NCI-H2227 treated with DMSO at 0.1 percent for 48 hours (cell line): Measurements from ENCODE around the gene EDC3.
"Not testable (repeated sequence)": the region's sequence is repeated elsewhere in the genome, so short reads cannot be mapped to it uniquely, and the experiment has no call there.

Experiments used
- DNase-seq: peaks from one replicate; lab custom pipeline; 2025; lab: John Stamatoyannopoulos, UW

The EDC3 gene

DNA sequence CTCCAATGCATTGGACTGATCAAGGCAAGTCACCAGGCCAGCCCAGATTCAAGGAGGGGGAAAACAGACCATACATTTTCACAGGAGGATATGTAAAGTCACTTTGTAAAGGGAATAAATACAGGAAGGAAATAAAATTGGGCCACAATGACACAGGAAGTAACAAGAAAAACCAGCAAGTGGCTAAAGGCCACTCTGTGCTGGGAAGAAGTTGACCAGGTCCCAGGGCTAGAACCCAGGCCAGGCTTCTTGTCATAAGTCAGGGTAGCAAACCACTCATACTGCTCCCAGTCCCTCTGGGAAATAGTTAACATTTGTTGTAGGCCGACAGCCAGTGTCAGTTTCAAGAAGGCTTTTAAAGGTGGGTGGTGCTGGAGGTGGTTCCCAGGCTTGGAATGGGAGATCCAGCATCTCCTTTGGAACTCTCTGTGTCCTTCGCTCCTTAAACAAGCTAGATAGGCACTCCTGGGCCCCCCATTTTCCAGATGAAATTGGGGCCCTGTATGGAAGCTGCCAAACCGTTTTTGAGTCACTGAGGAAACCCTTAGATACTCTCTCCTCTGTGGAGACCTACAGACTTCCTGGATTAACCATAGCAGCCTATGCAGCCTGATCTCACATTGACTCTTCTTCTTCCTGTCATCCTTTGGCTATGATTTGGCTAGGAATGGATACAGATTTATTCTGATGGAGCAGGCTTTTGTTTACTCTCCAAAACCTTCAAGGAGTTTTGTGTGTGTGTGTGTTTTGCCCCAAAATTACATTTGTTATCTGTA, 14.7 kb upstream of the EDC3 start:
- no peak for DNase-seq

DNA sequence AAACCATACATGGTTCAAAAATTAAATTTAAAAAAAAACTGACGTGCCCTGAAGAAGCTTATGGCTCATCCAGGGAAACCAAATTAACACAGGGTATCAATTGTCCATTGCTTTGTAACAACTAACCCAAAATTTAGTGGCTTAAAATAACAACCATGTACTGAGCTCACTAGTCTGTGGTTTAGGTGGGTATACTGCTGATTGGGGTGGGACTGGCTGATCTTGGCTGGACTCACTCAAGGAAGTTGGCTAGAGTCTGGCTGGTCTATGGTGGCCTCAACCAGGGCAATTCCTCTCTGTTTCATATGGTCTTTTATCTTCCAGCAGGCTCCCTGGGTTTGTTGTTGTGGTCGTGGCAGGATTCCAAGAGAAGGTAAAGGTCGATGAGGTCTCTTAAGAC, 14.1 kb upstream of the EDC3 start:
- no peak for DNase-seq

DNA sequence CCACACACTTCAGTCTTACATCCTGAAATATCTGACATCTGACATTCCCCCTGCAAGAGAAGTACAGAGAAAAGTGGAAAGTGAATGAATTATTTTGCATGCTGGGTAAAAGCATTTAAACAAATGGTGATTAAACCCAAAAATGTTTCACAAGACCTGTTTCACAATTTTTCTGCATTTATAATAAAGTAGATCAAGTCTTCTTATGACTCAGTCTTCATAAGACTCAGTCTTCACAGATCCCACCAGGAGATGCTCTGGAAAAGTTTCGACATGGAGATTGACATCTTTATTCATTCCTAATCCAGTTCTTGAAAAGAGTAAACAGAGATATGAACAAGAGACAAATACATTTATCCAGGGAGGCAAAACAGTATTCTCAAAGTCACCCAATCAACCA, 13.2 kb upstream of the EDC3 start:
- DNase-seq: no peak

DNA sequence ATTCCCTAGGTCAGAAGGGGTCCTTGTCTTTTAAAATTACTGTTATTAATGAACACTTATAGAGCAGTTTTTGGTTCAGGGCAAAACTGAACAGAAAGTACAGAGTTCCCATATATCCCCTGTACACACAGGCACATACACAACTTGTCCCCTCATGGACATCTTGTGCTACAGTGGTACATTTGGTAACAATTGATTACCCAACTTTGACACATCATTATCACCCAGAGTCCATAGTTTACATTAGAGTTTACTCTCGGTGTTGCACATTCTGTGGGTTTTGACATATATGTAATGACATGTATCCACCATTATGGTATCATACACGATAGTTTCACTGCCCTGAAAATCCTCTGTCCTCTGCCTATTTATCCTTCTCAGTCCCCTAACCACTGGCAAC, 984 bp upstream of the EDC3 start:
- DNase-seq: no peak

DNA sequence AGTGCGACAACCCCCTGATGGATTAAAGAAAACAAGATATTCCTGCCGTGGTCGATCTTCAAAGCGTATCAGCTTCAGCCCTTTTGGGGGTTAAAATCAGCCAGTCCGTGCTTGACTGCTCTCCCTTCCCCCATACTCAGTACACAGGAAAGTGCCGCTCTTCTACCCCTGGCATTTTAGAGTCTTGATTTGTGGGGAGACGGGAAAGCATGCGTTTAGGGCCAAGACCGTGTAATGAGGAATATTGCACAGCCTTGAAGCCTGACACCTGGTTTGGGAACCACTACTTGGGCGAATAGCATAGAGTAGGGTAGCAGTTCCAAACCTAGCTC, 540 bp upstream of the EDC3 start:
- no peak for DNase-seq

DNA sequence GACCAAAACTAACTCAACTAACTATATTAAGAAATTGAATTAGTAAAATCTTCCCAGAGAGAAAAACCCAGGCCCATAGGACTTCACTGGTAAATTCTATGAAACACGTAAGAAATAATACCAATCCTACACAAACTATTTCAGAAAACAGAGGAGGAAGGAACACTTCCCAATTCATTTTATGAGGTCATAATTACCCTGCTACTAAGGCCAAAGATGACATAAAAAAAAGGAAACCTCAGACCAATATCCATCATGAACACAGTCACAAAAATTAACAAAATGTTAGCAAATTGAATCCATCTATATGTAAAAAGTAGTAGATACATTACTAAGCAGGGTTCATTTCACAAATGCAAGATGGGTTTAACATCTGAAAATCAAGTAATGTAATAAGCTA, 3.5 kb downstream of the EDC3 start:
- no peak for DNase-seq

DNA sequence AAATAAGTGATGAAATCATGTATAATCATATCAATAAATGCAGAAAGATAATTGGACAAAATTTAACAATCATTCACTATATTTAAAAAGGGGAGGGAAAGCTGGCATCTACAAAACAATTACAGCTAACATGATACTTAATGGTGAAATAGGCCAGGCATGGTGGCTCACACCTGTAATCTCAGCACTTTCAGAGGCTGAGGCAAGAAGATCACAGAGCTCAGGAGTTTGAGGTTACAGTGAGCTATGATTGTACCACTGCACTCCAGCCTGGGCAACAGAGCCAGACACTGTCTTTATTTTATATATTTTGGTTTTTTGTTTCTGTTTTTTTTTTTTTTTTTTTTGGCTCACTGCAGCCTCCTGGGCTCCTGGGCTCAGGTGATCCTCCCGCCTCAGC, 12.1 kb downstream of the EDC3 start:
- DNase-seq: no peak

DNA sequence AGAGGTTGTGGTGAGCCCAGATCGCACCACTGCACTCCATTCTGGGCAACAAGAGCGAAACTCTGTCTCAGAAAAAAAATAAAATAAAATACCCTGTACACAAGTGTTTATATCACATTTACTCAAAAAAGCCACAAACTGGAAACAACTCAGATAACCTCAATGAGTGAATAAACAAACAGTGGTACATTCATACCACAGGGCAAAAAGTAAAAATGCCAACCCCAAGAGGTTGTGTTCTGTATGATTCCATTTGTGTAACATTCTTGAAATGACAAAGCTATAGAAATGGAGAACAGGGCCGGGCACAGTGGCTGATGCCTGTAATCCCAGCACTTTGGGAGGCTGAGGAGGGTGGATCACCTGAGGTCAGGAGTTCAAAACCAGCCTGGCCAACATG, 12.9 kb downstream of the EDC3 start:
- no peak for DNase-seq

DNA sequence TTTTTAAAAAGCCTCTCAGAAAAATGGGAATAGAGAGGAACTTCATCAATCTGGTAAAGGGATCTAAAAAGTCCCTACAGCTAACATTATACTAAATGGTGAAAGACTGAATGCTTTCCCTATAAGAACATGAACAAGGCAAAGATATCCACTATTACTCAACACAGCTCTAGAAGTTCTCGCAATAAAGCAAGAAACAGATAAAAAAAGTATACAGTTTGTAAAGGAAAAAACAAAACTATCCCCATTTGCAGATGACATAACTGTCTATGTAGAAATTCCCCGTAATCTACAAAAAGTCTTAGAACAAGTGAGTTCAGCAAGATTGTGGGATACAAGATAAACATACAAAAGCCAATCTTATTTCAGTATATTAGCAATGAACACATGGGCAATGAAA, 15.4 kb downstream of the EDC3 start:
- no peak for DNase-seq

DNA sequence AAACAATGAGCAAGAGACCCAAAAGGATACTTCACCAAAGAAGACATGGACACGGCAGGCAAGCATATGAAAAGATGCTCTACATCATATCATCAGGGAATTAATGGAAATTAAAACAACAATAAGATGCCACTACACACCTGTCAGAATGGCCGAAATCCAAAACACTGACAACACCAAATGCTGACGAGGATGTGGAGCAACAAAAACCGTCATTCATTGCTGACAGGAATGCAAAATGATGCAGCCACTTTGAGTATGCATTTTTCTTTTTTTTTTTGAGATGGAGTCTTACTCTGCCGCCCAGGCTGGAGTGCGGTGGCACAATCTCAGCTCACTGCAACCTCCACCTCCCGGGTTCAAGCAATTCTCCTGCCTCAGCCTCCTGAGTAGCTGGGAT, 19.0 kb downstream of the EDC3 start:
- no peak for DNase-seq

DNA sequence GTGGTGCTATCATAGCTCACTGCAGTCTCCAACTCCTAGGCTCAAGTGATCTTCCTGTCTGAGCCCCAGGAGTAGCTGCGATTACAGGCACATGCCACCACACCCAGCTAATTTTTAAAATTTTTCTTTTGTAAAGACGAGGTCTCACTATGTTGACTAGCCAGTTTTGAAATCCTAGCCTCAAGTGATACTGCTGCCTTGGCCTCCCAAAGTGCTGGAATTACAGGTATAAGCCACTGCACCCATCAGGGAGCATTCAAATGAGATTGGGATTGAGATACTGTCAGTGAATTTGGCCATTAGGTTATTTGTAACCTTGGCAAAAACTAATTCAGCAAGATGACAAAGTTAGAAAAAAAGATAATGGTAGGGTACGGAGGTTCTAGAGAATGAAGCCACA, 21.7 kb downstream of the EDC3 start:
- no peak for DNase-seq

DNA sequence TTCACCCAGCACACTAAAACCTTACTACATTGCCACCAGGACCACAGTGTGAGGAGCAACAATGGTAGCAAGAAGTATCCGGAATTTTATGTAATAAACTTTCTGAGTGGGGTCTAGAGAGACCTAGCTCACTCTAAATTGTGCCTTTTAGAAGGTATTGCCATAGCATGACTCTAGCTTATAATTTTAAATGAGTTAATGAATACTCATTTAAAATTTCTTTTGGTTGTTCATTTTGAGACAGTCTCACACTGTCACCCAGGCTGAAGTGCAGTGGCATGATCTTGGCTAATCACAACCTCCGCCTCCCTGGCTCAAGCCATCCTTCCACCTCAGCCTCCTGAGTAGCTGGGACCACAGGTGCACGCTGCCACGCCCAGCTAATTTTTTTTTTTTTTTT, 26.2 kb downstream of the EDC3 start:
- no peak for DNase-seq

DNA sequence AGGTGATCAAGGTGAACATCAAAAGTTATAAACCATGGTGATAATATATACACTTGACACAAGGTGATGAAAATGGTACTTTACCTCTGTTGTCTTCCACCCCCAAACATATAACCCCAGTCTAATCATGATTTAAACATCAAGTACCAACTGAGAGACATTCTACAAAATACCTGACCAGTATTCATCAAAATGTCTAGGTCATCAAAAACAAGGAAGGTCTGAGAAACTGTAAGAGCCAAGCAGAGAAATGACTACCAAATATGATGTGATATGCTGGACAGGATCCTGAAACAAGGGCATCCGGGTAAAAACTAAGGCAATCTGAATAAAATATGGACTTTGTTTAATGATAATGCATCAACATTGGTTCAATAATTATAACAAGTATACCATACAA, 27.8 kb downstream of the EDC3 start:
- no peak for DNase-seq

DNA sequence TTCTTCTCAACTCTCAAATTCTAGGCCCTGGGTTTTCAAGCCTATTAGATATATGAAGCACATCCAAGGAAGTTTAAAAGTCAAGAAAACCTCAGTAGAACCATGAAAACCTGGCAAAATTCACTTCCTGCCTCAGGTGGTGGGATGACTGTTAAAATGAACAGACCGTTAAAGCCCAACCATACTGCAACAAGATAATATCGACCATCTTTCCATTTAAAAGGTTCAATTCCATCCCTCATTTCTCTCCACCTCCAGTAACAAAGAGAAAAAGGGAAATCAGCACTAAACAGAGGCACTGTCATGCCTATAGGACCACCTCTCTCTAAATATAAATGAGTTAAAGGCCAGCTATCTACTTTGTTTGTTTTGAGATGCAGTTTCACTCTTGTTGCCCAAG, 31.2 kb downstream of the EDC3 start:
- no peak for DNase-seq

DNA sequence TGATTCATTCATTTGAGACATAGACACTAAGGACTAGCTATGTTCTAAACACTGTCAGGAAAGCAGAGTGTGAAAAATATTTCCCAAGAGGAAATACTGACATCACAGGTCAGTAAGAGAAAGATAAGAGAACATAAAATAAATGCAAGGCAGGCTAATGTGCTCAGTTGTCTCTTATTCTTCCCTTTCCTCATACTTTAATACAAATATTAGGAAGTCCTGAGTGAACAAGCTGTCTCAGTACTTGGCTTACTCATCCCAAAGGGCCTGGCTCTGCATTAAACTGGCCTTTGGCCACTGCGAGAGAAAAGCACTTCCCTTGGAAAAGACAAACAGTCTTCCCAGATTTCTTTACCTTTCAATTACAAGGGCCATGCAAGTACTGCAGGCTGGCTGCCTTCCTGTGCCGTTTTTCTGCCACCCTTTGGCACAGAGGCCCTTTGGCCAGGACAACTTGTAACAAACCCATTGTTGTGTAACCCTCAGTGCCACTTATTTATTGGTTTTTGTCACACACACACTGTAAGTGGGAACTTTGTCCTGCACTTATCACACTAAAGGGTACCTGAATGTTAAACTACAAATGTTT, 31.7 kb downstream of the EDC3 start:
- no peak for DNase-seq

DNA sequence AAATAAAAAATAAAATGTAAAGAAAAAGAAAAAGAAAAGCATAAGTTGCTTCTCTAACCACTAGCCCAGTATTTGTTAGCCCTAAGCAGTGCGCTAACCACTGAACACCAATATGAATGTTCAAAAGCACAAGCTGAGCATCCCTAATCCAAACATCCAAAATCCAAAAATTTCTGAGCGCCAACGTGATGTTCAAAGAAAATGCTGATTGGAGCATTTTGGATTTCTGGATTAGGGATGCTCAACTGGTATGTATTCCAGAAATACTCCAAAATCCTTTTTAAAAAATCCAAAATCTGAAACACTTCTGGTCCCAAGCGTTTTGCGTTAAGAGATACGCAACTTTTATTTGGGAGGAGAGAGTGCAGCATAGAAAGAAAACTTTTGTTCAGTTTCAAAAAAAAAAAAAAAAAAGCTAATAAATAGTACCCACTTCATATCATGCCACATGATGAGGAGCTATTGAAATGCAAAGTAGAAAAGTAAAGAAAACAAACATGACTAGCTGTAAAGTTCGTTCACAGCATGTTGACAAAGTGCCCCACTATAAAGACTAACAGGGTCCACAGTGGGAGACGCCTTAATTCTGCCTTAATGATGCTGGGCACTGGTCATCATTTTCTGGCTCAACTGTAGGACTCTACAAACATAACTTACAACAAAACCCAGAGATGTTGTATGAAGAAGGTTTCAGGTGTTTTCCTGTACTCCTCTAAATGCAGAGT, 32.4 kb downstream of the EDC3 start:
- no peak for DNase-seq

DNA sequence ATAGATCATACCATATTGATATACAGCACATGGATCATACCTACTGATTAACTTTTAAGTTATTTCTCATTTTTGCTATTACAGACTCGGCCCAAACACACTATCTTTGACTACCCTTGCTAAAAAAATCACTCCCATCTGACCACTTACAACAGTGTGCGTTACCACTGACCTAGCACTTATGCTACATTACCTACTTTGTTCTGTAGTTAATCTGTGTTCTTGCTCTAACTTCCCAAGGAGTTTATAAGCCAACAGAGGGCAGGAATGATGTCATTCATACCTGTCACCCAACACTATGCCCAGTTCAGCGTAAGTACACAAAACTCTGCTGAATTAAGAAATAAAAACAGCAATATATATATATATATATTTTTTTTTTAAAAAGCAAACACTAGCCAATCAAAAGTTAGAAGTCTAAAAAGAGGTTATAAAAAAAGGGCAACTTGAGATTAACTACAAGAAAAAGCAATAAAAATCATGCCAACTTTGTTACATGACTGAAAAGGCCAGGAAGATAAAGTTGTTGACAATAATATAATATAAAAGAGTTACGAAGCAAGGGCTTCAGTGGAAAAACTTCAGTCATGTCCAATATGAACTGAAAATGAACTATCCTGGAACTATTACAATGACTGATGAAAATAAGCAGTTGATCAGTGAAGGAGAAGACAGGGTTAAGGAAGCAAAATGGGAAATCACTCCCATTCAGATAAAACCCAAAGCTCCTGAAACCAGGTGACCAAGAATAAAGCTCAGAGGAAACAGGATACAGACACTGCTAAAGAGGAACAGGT, 33.6 kb downstream of the EDC3 start:
- no peak for DNase-seq

DNA sequence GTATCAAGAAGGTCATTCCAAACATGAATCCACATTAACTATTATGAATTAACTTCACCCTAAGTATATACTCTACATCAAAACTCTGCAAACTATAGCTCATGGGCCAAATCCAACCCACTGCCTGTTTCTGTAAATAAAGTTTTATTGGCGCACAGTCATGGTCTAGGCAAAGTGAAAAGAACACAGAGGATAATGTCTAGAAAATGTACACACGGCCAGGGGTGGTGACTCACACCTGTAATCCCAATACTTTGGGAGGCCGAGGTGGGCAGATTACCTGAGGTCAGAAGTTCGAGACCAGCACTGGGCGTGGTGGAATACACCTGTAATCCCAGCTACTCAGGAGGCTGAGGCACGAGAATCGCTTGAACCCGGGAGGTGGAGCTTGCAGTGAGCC, 34.5 kb downstream of the EDC3 start:
- not testable (repeated sequence) for DNase-seq

DNA sequence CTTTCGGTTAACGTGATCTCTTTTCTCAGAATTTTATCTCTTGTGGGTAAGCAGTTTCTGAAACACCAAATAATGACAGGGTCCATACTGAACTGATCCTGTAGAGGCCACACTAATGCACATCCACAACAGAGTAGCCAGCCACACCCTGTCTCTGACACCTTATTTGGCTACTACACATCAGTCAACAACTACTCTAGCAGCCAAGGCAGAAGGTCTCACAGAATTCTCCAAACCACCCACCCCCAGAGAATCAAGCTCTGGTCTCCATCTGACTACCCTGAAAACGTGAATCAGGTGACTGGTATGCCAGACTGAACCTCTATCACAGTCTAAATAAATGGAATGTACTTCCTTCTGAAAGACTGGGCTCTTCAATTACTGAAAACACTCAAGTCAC, 38.0 kb downstream of the EDC3 start:
- DNase-seq: no peak

DNA sequence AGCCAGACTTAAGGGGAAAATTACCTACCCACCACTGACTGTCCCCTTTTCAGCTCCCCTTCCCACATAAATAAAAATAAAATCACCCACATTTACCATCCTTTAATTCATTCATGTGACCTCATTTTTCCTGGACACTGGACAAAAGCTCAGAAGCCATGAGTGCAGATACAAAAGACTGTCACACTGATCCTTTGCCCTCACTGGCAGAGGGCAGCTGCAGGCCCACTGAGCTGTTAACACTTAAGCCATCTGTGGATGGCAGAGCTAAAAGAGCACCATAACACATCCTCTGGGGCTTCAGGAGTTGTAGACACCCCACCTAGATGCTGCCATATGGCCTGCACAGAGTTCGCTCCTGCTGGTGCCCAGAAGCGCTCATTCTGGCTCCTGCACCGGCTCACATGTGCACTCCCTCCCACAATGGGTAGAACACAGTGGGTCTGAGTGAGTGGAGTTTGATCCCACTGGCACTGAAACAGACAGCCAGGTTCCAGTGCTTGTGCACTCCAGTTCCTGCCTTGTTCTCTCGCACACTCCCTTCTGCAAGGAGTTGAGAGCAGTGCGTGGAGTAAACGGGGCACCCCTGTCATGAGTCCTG, 38.8 kb downstream of the EDC3 start:
- no peak for DNase-seq

DNA sequence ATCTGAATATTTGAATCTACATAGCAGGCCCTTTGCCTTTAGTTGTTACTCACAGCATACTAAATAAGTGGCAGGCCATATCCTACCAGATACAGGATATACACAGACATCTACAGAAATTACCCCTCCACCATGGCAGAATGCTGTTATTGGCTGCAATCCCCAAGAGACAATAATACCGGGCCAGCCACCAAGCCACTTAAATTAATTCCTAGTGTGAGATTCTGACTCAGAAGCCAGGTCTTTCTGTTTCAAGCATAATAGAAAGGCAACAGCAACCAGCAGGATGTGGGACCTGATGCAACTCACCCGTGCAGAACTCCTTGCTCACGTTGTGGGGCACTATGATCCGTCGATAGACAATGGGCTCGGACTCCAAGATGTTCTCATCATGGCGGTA, 40.4 kb downstream of the EDC3 start:
- no peak for DNase-seq

DNA sequence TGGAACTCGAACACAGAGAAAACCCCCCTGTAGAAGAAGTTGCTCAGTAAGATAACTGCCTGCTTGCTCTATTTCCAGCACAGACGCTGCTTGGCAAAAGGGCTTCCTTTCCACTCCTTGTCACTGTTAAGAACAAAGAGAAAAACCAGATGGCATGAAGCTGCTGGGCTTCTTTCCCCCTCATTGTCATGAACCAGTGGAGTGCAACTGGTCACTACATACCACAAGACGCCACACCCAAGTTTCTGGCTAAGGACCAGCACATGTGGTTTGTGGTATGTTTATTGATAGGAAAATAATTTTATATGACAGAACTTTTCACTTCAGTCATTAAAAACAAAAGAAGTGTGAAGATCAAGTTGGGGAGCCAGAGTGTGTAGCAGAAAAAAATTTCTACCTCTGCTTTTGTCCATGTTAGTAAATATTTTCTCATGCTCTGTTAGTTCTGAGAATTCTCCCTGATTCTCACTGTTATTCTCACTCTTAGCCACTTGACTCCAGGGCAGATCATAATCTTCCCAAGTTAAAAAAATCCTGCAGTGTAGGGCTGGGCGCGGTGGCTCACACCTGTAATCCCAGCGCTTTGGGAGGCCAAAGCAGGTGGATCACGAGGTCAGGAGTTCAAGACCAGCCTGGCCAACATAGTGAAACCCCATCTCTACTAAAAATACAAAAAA, 42.3 kb downstream of the EDC3 start:
- no peak for DNase-seq
